Measurements from ENCODE around the gene NRM.

NRM gene

GRCh38 chr6:30707281-30707850 is 16.6 kb upstream of the NRM start:
- Histone ChIP-seq H3K27ac (ENCODE audit: low read depth, low read length) (no peak overlapping the region), H3K27me3 (ENCODE audit: control insufficient read depth, insufficient read depth, low read length) (no peaks in the 10 kb centered on the region), H3K9ac (ENCODE audit: low read depth, low read length) (no peak overlapping the region), H3K9me3 (ENCODE audit: control insufficient read depth, insufficient read depth, low read length) (no peaks in the 10 kb centered on the region), H3K4me3 (ENCODE audit: low read depth, low read length) (no peak overlapping the region), H3K36me3 (ENCODE audit: control insufficient read depth, insufficient read depth, low read length) (peaks cover 84% of the 10 kb centered on the region), H3K4me1 (ENCODE audit: control insufficient read depth, insufficient read depth, low read length) (no peaks in the 10 kb centered on the region)

GRCh38 chr6:30705620-30706019 is 14.8 kb upstream of the NRM start:
- Histone ChIP-seq H3K9me3 (ENCODE audit: control insufficient read depth, insufficient read depth, low read length) (no peaks in the 10 kb centered on the region), H3K4me1 (ENCODE audit: control insufficient read depth, insufficient read depth, low read length) (no peaks in the 10 kb centered on the region), H3K27me3 (ENCODE audit: control insufficient read depth, insufficient read depth, low read length) (no peaks in the 10 kb centered on the region), H3K9ac (ENCODE audit: low read depth, low read length) (no peak overlapping the region), H3K36me3 (ENCODE audit: control insufficient read depth, insufficient read depth, low read length) (peaks cover 79% of the 10 kb centered on the region), H3K27ac (ENCODE audit: low read depth, low read length) (no peak overlapping the region), H3K4me3 (ENCODE audit: low read depth, low read length) (no peak overlapping the region)

GRCh38 chr6:30703821-30704220 is 13.0 kb upstream of the NRM start:
- H3K9ac ChIP-seq (ENCODE audit: low read depth, low read length): no peak overlapping the region
- no peaks in the 10 kb centered on the region for H3K9me3 ChIP-seq (ENCODE audit: control insufficient read depth, insufficient read depth, low read length)
- H3K27ac ChIP-seq (ENCODE audit: low read depth, low read length): no peak overlapping the region
- no peaks in the 10 kb centered on the region for H3K27me3 ChIP-seq (ENCODE audit: control insufficient read depth, insufficient read depth, low read length)
- H3K4me3 ChIP-seq (ENCODE audit: low read depth, low read length): no peak overlapping the region
- H3K4me1 ChIP-seq (ENCODE audit: control insufficient read depth, insufficient read depth, low read length): no peaks in the 10 kb centered on the region
- H3K36me3 ChIP-seq (ENCODE audit: control insufficient read depth, insufficient read depth, low read length): peaks cover 75% of the 10 kb centered on the region

DNA sequence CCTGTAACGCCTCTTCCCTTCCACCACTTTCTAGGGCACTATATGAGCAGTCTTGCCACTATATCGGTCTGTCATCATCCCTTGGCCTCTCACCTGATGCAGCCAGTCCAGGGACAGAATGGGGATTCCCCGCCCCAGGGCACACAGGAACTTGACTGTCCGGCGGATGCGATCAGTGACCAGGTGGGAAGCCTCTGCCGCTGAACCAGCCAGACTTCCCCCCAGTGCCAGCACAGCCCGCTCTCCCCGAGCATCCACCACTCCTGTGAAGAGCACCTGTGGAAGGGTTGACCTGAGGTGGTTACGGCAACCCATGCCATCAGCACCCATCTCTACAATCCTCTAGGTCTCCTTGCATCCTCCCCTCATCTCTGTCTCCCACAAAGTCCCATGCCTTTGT is 12.2 kb upstream of the NRM start:
- no peak overlapping the region for H3K4me3 ChIP-seq (ENCODE audit: low read depth, low read length)
- no peaks in the 10 kb centered on the region for H3K4me1 ChIP-seq (ENCODE audit: control insufficient read depth, insufficient read depth, low read length)
- no peak overlapping the region for H3K9ac ChIP-seq (ENCODE audit: low read depth, low read length)
- no peaks in the 10 kb centered on the region for H3K27me3 ChIP-seq (ENCODE audit: control insufficient read depth, insufficient read depth, low read length)
- H3K27ac ChIP-seq (ENCODE audit: low read depth, low read length): no peak overlapping the region
- no peaks in the 10 kb centered on the region for H3K9me3 ChIP-seq (ENCODE audit: control insufficient read depth, insufficient read depth, low read length)
- H3K36me3 ChIP-seq (ENCODE audit: control insufficient read depth, insufficient read depth, low read length): peaks cover 71% of the 10 kb centered on the region

GRCh38 chr6:30700340-30700739 is 9.6 kb upstream of the NRM start:
- H3K9me3 ChIP-seq (ENCODE audit: control insufficient read depth, insufficient read depth, low read length): no peaks in the 10 kb centered on the region
- H3K36me3 ChIP-seq (ENCODE audit: control insufficient read depth, insufficient read depth, low read length): peaks cover 51% of the 10 kb centered on the region
- H3K4me1 ChIP-seq (ENCODE audit: control insufficient read depth, insufficient read depth, low read length): no peaks in the 10 kb centered on the region
- no peak overlapping the region for H3K4me3 ChIP-seq (ENCODE audit: low read depth, low read length)
- no peaks in the 10 kb centered on the region for H3K27me3 ChIP-seq (ENCODE audit: control insufficient read depth, insufficient read depth, low read length)
- H3K27ac ChIP-seq (ENCODE audit: low read depth, low read length): no peak overlapping the region
- no peak overlapping the region for H3K9ac ChIP-seq (ENCODE audit: low read depth, low read length)

DNA sequence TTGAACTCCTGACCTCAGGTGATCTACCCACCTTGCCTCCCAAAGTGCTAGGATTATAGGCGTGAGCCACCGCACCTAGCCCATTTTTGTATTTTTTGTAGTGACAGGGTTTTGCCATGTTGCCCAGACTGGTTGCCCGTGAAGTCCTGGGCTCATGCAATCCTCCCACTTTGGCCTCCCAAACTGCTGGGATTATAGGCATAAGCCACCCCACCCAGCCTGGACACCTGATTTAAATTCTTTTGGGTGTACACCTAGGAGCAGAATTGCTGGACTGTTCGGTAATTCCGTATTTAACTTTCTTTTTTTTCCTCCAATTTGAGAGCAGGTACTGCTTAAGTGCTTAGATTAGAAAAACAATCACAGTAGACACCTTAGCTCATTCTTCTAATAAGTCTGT is 5.6 kb upstream of the NRM start:
- Histone ChIP-seq H3K36me3 (ENCODE audit: control insufficient read depth, insufficient read depth, low read length) (peaks cover 14% of the 10 kb centered on the region), H3K4me3 (ENCODE audit: low read depth, low read length) (no peak overlapping the region), H3K9me3 (ENCODE audit: control insufficient read depth, insufficient read depth, low read length) (no peaks in the 10 kb centered on the region), H3K27ac (ENCODE audit: low read depth, low read length) (no peak overlapping the region), H3K9ac (ENCODE audit: low read depth, low read length) (no peak overlapping the region), H3K27me3 (ENCODE audit: control insufficient read depth, insufficient read depth, low read length) (no peaks in the 10 kb centered on the region), H3K4me1 (ENCODE audit: control insufficient read depth, insufficient read depth, low read length) (peaks cover 2% of the 10 kb centered on the region)

DNA sequence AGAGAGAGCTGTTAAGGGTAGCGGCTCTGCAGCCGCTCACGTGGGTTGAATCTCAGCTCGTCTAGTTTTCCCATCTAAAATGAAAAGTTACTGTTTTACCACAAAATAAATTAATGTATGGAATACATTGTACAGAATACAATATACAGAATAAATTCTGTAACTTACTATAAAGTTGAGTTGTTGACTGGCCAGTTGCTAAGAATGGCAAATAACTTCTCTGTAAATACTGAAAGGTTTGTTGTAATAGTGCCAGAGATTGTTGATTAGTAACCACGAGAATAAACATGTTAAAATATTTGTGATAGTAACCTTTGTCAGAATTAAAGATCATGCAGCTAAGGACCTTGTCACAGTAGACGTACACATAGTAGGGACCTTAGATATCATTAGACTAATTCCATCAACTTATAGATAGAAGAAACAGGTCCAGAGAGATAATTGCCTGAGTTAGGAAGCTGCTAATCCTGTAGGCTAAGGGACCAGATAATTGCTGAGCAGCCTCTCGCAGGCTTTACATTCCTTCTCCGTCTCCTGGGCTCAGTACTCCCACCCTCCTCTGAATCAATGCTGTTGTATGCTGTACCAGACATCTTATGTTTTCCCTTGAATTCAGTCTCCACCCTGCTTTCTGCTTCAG is 544 bp upstream of the NRM start:
- H3K4me3 ChIP-seq (ENCODE audit: low read depth, low read length): peak overlapping the region; percentile 84
- H3K9ac ChIP-seq (ENCODE audit: low read depth, low read length): no peak overlapping the region
- H3K36me3 ChIP-seq (ENCODE audit: control insufficient read depth, insufficient read depth, low read length): no peaks in the 10 kb centered on the region; the same call in 1 of the 2 replicates
- peak overlapping the region; percentile 94 for H3K27ac ChIP-seq (ENCODE audit: low read depth, low read length)
- no peaks in the 10 kb centered on the region for H3K27me3 ChIP-seq (ENCODE audit: control insufficient read depth, insufficient read depth, low read length)
- peaks cover 19% of the 10 kb centered on the region for H3K4me1 ChIP-seq (ENCODE audit: control insufficient read depth, insufficient read depth, low read length)
- no peaks in the 10 kb centered on the region for H3K9me3 ChIP-seq (ENCODE audit: control insufficient read depth, insufficient read depth, low read length)

DNA sequence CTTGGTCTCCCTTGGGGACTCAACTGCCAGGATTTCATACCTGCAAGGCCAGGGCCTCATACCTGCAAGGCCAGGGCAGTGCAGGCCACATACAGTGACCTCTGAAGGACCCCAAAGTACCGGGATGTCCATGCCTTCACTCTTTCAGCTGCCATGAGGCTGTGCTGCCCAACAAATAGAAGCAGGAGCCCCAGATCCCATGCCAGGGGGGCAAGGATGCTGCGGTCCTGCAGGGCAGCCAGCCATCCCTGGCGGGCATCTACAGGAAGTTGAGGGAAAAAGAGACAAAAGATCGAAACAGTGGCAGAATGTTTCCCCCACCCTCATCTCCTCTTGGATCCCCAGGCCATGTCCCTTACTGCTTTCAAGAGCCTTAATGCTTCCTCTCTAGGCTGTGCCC is 799 bp downstream of the NRM start:
- H3K9me3 ChIP-seq (ENCODE audit: control insufficient read depth, insufficient read depth, low read length): no peaks in the 10 kb centered on the region
- H3K36me3 ChIP-seq (ENCODE audit: control insufficient read depth, insufficient read depth, low read length): no peaks in the 10 kb centered on the region; the same call in 1 of the 2 replicates
- H3K27ac ChIP-seq (ENCODE audit: low read depth, low read length): peak overlapping the region; percentile 94
- peaks cover 23% of the 10 kb centered on the region for H3K4me1 ChIP-seq (ENCODE audit: control insufficient read depth, insufficient read depth, low read length)
- H3K27me3 ChIP-seq (ENCODE audit: control insufficient read depth, insufficient read depth, low read length): no peaks in the 10 kb centered on the region
- peak overlapping the region; percentile 84 for H3K4me3 ChIP-seq (ENCODE audit: low read depth, low read length)
- peak overlapping the region; percentile 27; the same call in 1 of the 2 replicates for H3K9ac ChIP-seq (ENCODE audit: low read depth, low read length)

DNA sequence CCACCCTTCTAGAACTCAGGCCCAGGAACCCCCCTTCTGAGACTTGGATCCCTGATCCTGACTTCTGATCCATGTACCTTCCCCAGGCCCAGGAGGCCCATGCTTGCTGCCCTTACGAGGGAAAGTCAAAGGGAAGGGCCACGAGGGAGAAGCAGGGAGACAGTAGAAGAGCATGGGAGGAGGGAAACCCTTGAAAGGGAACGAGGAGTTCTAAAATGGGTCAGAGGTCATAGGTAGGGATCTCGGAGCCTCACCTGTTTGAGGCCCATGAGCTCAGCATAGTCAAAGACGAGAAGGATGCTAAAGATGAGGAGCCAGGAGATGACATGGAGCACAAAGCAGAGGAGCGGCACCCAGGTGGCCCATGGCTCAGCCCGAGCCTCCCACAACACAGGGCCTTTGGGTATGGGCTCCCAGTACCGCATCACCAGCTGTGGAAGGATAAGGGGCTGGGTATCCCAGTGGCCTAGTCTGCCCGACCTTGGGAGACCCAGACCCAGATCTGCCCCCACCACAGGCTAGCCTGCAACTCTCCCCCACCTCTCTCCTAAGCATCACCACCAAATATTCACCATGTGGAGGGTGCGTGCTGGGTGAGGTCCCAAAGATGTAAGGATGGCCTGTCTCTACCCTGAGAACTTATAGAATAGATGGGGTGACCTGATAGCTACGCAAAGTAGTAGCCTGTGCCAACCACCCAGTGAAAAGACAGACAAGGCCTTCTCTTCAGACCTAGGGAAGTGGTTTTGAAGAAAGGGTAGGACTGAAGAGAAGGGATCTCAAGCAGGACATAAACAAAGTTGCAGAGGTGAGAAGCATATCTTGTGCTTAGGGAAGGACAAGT is 1.5 kb downstream of the NRM start:
- Histone ChIP-seq H3K9ac (ENCODE audit: low read depth, low read length) (no peak overlapping the region), H3K4me1 (ENCODE audit: control insufficient read depth, insufficient read depth, low read length) (peaks cover 24% of the 10 kb centered on the region), H3K4me3 (ENCODE audit: low read depth, low read length) (no peak overlapping the region), H3K27ac (ENCODE audit: low read depth, low read length) (no peak overlapping the region), H3K9me3 (ENCODE audit: control insufficient read depth, insufficient read depth, low read length) (no peaks in the 10 kb centered on the region), H3K36me3 (ENCODE audit: control insufficient read depth, insufficient read depth, low read length) (no peaks in the 10 kb centered on the region; the same call in 1 of the 2 replicates), H3K27me3 (ENCODE audit: control insufficient read depth, insufficient read depth, low read length) (no peaks in the 10 kb centered on the region)

DNA sequence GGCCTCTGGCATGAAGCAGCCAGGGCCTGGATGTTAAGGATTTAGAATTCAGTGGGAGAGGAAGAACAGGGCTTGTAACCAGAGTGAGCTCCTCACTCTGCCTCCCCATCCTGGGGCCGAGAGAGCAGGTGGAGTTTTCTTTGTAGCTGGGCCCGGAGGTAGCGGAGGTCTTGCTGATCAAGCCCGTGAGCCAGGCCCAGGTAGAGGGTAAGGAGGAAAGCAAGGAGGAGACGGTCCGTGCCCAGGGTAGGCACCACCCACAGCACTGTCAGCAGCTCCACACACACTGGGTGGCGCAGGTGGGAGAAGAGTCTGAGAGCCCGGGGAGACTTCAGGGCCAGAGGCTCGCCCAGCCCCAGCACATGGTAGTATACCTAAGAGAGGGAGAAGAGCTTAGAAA is 2.2 kb downstream of the NRM start:
- H3K36me3 ChIP-seq (ENCODE audit: control insufficient read depth, insufficient read depth, low read length): no peaks in the 10 kb centered on the region; the same call in 1 of the 2 replicates
- no peak overlapping the region for H3K27ac ChIP-seq (ENCODE audit: low read depth, low read length)
- H3K9ac ChIP-seq (ENCODE audit: low read depth, low read length): no peak overlapping the region
- H3K4me3 ChIP-seq (ENCODE audit: low read depth, low read length): no peak overlapping the region
- no peaks in the 10 kb centered on the region for H3K9me3 ChIP-seq (ENCODE audit: control insufficient read depth, insufficient read depth, low read length)
- no peaks in the 10 kb centered on the region for H3K27me3 ChIP-seq (ENCODE audit: control insufficient read depth, insufficient read depth, low read length)
- H3K4me1 ChIP-seq (ENCODE audit: control insufficient read depth, insufficient read depth, low read length): peaks cover 29% of the 10 kb centered on the region
